HG03159 (cell line): Measurements from ENCODE around the gene VPS52.

ENCODE experiments used
- ATAC-seq: cut with Tn5 transposase; IDR thresholded peaks from one replicate; pipeline ENCODE4 v1.9.1; 2021; ENCODE audit warnings: mild to moderate bottlenecking, moderate library complexity; ENCODE audit not compliant: unreplicated experiment

The VPS52 gene

GRCh38 chr6:33212857-33213165 is 58.9 kb downstream of the VPS52 start:
- ATAC-seq, result no peak

- no peak for ATAC-seq
Measured at GRCh38 chr6:33211666-33212422, 59.8 kb downstream of the VPS52 start.

DNA sequence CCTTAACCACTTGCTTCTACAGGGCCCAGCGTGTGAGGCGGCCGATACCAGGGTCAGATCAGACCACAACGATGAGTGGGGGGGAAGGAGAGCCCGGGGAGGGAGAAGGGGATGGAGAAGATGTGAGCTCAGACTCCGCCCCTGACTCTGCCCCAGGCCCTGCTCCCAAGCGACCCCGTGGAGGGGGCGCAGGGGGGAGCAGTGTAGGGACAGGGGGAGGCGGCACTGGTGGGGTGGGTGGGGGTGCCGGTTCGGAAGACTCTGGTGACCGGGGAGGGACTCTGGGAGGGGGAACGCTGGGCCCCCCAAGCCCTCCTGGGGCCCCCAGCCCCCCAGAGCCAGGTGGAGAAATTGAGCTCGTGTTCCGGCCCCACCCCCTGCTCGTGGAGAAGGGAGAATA is 60.5 kb downstream of the VPS52 start:
- no peak for ATAC-seq

- no peak for ATAC-seq
Measured at GRCh38 chr6:33209856-33210255, 61.8 kb downstream of the VPS52 start.

DNA sequence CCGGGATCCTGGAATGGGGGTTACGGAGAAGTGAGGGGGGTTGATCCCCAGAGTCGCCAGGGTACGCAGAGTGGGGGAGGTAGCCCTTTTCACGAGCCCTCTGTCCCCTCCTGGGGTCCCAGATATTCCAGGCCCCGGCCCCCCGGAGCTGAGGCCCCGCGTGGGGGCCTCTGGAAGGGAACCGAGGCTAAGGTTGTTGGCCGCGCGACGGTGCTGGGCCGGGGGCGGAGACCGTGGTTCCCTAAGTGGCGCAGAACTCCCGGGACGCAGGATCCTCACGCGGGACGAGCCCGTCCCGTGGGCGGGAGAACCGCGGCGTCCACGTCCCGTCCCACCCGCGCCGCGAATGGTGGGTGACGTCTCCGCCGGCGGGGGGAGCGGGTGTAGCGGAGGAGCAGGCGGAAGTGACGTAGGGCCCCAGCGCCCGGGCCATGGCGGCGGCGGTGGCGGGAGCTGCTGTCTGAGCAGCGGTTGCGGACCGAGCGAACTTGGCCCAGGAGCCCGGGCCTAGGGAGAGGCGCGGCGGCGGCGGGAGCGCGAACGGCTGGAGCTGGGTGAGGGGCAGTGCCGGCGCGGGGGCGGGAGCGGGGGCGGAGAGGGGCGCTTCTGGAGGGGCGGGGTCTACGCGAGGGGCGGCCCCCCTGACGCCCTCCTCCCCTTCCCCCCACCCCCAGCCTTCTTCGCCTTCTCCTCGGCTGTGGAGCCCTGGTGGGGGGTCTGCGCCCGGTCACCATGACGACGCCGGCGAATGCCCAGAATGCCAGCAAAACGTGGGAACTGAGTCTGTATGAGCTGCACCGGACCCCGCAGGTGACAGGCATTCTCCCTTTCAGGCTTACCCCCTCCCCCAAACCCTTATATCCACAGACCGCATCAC is 63.3 kb downstream of the VPS52 start, which contains the start of gene RING1:
Gene RING1 (plus strand): TSS at position 410 of the 877 bp plus-strand sequence. CDS start 323 bp downstream, at position 733.
- ATAC-seq, result no peak

DNA sequence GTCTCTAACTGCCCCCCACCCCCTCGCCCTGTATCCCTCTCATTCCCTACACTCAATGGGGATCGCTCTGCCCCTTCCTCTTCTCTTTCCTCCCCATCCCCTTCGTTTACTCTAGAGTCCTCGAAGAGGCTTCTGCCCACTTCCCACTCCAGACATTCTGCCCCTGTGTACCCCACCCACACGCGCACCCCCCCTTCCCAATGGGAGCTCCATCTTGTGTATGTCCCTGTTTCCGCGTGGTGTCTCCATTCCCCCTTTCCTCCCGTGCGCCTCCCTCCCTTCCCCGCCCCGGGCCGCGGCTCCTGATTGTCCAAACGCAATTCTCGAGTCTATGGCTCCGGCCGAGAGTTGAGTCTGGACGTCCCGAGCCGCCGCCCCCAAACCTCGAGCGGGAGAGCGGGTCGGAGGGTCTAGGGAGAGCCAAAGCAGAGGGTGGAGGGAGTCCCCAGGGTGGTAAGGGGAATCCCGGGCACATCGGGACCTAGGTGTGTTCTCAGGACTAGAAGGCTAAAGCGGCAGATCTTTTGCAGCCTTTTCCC is 64.1 kb downstream of the VPS52 start:
- ATAC-seq, result no peak

DNA sequence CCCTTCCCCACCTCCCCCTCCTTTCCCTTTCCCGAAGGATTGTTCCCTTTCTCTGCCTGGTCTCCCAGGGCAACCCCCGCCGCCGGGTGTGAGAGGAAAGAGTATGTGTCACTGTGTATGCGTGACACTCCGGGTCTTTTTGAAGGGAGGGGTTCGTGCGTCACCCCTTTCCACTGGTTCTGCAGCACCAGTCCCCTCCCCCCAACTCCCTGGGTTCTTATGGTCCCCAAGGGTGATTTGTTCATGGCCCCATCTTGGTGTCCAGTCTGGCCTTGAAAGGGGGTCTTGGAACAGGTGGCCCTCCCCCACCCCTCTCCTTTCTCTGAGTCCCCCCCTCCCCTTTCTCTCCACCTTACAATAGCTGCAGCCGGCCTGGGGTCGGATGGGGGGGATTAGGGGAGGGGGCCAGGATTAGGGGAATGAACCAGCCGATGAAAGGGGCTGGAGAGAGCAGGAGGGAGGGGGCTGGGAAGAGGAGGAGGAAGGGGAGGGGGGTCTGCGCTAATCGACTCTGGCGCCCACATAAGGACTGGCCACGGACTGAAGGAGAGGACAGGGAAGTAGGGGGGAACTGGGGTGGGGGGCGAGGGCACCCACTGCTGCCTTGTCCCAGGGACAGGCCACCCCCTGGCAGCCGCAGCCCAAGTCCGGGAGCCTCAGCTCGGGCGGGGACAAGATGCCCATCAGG is 64.7 kb downstream of the VPS52 start:
- no peak for ATAC-seq

DNA sequence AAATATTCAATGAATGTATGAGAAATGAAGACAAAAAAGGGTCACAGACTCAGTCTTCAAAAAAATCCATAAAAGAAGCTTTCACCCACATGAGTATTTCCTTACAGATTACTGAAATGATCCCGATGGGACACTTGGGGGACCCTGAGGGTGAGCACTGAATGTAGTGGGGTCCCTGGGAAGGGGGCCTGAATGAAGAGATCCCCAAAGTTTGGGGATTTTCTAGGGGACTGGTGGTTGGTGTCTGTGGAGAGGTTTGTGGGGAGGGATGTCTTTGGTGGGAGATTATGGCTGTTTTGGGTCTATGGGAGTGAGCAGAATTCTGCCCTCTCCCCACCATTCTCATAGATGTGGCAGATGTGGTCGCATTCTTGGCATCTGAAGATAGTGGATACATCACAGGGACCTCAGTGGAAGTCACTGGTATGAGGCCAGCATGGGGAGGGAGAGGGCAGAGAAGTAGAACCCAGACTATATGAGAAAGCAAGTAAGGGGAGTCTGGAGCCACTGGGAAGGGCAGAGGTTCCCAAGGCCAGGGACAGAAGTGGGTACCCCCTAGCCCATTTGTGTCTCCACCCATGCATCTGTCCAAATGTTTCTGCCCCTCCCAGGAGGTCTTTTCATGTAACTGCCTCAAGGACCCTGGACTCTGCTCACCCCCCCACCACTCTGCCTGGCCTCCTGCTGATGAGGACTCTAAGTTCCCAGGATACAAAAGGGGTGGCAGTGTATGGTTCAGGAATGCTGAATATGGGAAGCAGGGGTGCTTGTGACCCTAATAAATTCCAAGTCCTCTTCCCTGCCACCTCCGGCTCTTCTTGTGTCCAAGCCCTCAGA is 65.4 kb downstream of the VPS52 start:
- no peak for ATAC-seq

DNA sequence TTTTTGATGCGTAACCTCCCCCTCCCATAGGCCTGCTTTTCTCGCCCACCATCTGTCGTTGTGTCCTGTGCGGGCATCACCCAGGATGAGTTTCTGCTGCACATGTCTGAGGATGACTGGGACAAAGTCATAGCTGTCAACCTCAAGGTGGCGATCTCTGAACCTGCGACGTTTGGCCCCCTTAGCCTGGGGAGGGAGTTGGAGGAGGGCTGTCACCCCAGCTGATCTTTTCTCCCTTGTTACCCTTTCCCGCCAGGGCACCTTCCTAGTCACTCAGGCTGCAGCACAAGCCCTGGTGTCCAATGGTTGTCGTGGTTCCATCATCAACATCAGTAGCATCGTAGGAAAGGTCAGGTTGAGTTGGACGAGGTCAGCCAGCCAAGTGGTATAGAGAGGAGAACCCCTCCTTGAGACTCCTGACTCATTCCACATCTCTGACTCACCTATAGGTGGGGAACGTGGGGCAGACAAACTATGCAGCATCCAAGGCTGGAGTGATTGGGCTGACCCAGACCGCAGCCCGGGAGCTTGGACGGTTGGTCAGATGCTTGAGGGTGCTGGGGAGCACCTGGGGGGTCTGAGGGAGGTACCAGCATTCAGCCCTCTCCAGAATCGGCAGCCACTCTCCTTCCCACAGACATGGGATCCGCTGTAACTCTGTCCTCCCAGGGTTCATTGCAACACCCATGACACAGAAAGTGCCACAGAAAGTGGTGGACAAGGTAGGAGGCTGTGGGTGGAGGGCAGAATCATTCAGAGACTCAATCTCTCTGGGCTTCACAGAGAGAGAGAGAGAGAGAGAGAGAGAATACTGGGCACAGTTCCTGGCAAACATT is 66.3 kb downstream of the VPS52 start:
- no peak for ATAC-seq

- peak; percentile 54 for ATAC-seq
Measured at GRCh38 chr6:33204415-33205190, 67.1 kb downstream of the VPS52 start, which contains the start of gene HSD17B8. HSD17B8 (plus strand) TSS chr6:33204655; CDS start chr6:33204669, 14 bp downstream.

DNA sequence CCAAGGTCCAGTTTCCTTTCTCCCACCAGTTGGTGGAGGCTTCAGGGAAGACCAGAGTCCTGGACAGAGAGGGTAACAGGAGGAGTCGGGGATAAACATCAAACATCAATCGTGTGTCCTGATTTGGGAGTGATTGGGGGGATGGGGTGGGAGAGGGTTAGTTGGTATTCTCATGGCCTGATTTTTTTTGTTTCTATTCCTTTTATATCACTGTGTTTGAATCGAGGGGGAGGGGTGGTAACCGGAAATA is 67.6 kb downstream of the VPS52 start:
- no peak for ATAC-seq

- ATAC-seq, result no peak
Measured at GRCh38 chr6:33203443-33204164, 68.1 kb downstream of the VPS52 start.

- ATAC-seq, result no peak
Measured at GRCh38 chr6:33202799-33203198, 68.9 kb downstream of the VPS52 start.

GRCh38 chr6:33201935-33202334 is 69.7 kb downstream of the VPS52 start:
- no peak for ATAC-seq

GRCh38 chr6:33201147-33201545 is 70.5 kb downstream of the VPS52 start:
- no peak for ATAC-seq
